ENCODE measurements around the gene BBS9. TPM values are rescaled to one million over a fixed set of nuclear protein-coding genes. Genes with fewer than 3 reads are reported as not detected.

BBS9 gene
- total and polyA plus RNA-seq, 2 of the 4 experiments (the other 2 are of a cell fraction) = 7.9 to 9.5 TPM

GRCh38 chr7:33444511-33444910 lies 315.1 kb downstream of the BBS9 start:
- BruUV-seq (replicated peaks) = no TSS peak
- WGBS, 2 experiments (ENCODE audit: extremely low coverage in 2 of 2, insufficient read length in 1 of 2) = no CpG with 5 or more reads among the region's 4 CpGs

More at GRCh38 chr7:33444511-33444910, 315.1 kb downstream of the BBS9 start:
- Histone ChIP-seq H3K14ac (replicated peaks; ENCODE audit: low read depth, low read length) (no peak overlapping the region), H3K36me3 (ENCODE audit: control insufficient read depth, insufficient read depth, low read length) (no peaks in the 10 kb centered on the region), H2AFZ (replicated peaks; ENCODE audit: low read length, poor library complexity) (no peak overlapping the region), H2AK9ac (replicated peaks; ENCODE audit: low read depth, low read length, poor library complexity) (no peak overlapping the region), H4K20me1 (ENCODE audit: insufficient read depth, low read length) (no peaks in the 10 kb centered on the region), H3K9me3 (ENCODE audit: control insufficient read depth, insufficient read depth, low read length) (no peaks in the 10 kb centered on the region), H4K5ac (ENCODE audit: low read depth, low read length) (no peak overlapping the region), H3K56ac (ENCODE audit: extremely low read depth, insufficient read depth, low read length) (no peak overlapping the region), H2BK20ac (ENCODE audit: low read depth, low read length) (no peak overlapping the region), H3K27me3 (ENCODE audit: control insufficient read depth, insufficient read depth, low read length) (no peaks in the 10 kb centered on the region), H2BK15ac (ENCODE audit: low read depth, low read length) (no peak overlapping the region), H3K4me3 (ENCODE audit: insufficient read depth, low read depth, low read length) (no peak overlapping the region), H3K18ac (ENCODE audit: low read depth, low read length) (no peak overlapping the region), H3K4me1 (ENCODE audit: control insufficient read depth, insufficient read depth, low read length) (no peaks in the 10 kb centered on the region), H3K79me1 (ENCODE audit: low read depth in 1 of 2, low read length in 2 of 2) (no peaks in the 10 kb centered on the region), H2BK5ac (ENCODE audit: low read depth, low read length, poor library complexity, severe bottlenecking) (no peak overlapping the region), H3K23ac (ENCODE audit: low read depth, low read length) (no peak overlapping the region), H4K91ac (ENCODE audit: insufficient read depth, low read depth, low read length) (no peak overlapping the region), H3K4me2 (ENCODE audit: low read depth, low read length) (no peak overlapping the region), H3K27ac (ENCODE audit: insufficient read depth, low read length) (no peak overlapping the region), H3K9me1 (ENCODE audit: insufficient read depth, low read length) (no peaks in the 10 kb centered on the region), H3K4ac (ENCODE audit: low read depth, low read length) (no peak overlapping the region), H4K8ac (ENCODE audit: low read depth in 2 of 2, low read length in 2 of 2) (no peak overlapping the region), H2AK5ac (ENCODE audit: low read depth, low read length) (no peak overlapping the region), H2BK120ac (ENCODE audit: low read depth, low read length) (no peak overlapping the region), H3K9ac (ENCODE audit: low read depth, low read length) (no peak overlapping the region)
- in situ Hi-C loops (cut with MboI; ENCODE audit: low sequenced_read_pairs) (no loop called here), intact Hi-C loops (cut with micrococcal nuclease) (no loop called here), dilution Hi-C loops (cut with HindIII; ENCODE audit: low sequenced_read_pairs, unreplicated experiment) (no loop called here)
- ATAC-seq (ENCODE audit: low read depth) (peak; percentile 32), DNase-seq (peak; percentile 65)
- no peak for TF ChIP-seq ELK1 (IDR thresholded peaks at IDR 0.05; ENCODE audit: borderline replicate concordance, low read depth, low read length)
- TF ChIP-seq MAZ (IDR thresholded peaks at IDR 0.05; ENCODE audit: borderline replicate concordance, low read depth, low read length) = no peak
- TF ChIP-seq RCOR1 (IDR thresholded peaks at IDR 0.05; ENCODE audit: insufficient replicate concordance, low read length) = no peak
- no peak for TF ChIP-seq MXI1 (IDR thresholded peaks at IDR 0.05; ENCODE audit: borderline replicate concordance, low read depth, low read length)
- no peak for TF ChIP-seq NFE2L2 (IDR thresholded peaks at IDR 0.05; ENCODE audit: low read depth, low read length)
- no peak for TF ChIP-seq CEBPB (IDR thresholded peaks at IDR 0.05; ENCODE audit: low read depth, low read length)
- no peak for TF ChIP-seq RFX5 (IDR thresholded peaks at IDR 0.05; ENCODE audit: low read depth, low read length)
- TF ChIP-seq USF2 (IDR thresholded peaks at IDR 0.05; ENCODE audit: low read depth, low read length) = no peak
- no peak for TF ChIP-seq MAFK (IDR thresholded peaks at IDR 0.05; ENCODE audit: low read depth, low read length)
- TF ChIP-seq RAD21 (IDR thresholded peaks at IDR 0.05; ENCODE audit: low read length) = no peak
- TF ChIP-seq POLR2A (IDR thresholded peaks at IDR 0.05; ENCODE audit: low read depth, low read length) = no peak
- TF ChIP-seq CTCF (conservative IDR thresholded peaks at IDR 0.05; ENCODE audit: low read depth, low read length) = no peak
- no peak for TF ChIP-seq BHLHE40 (IDR thresholded peaks at IDR 0.05; ENCODE audit: low read depth, low read length)
- no peak for TF ChIP-seq SMC3 (IDR thresholded peaks at IDR 0.05; ENCODE audit: low read depth, low read length)
- TF ChIP-seq FOS (IDR thresholded peaks at IDR 0.05; ENCODE audit: low read depth, low read length) = no peak
- ChIA-PET POLR2A (ENCODE audit: unreplicated experiment) (no interaction called here), CTCF (no interaction called here)
